RWPE2 (cell line): ENCODE results near the gene SSX7.

Experiments used
- ATAC-seq: fragments of 200-7000 bp; cut with Tn5 transposase; 3 replicates; pipeline ENCODE4 v1.9.1; 2021; ENCODE audit warnings: low read depth
- DNase-seq: peaks from one replicate; pipeline ENCODE4 v3.0.0-alpha.2; 2020; ENCODE audit warnings: low spot score
- H3K27ac ChIP-seq: fragments of 450-650 bp; 2 replicates; pipeline ENCODE4 v1.5.1; 2017; ENCODE audit warnings: mild to moderate bottlenecking; ENCODE audit not compliant: poor library complexity, severe bottlenecking
- H3K27me3 ChIP-seq: fragments of 250-450 bp; sonication (Bioruptor Pico); 2 replicates; pipeline ENCODE4 v1.5.1; 2021; ENCODE audit warnings: mild to moderate bottlenecking, moderate library complexity; ENCODE audit not compliant: insufficient read depth, poor library complexity, severe bottlenecking
- H3K36me3 ChIP-seq: fragments of 250-450 bp; sonication (Bioruptor Pico); 2 replicates; pipeline ENCODE4 v1.5.1; 2020; ENCODE audit warnings: low read depth, mild to moderate bottlenecking, moderate library complexity
- H3K4me1 ChIP-seq: fragments of 250-450 bp; sonication (Bioruptor Pico); 2 replicates; pipeline ENCODE4 v1.5.1; 2021; ENCODE audit warnings: mild to moderate bottlenecking, moderate library complexity; ENCODE audit not compliant: insufficient read depth, poor library complexity, severe bottlenecking
- H3K4me3 ChIP-seq: fragments of 250-450 bp; sonication (Bioruptor Pico); 2 replicates; pipeline ENCODE4 v1.5.1; 2021; ENCODE audit warnings: mild to moderate bottlenecking, moderate library complexity; ENCODE audit not compliant: severe bottlenecking
- H3K9me3 ChIP-seq: fragments of 250-450 bp; sonication (Bioruptor Pico); 2 replicates; pipeline ENCODE4 v1.5.1; 2021; ENCODE audit warnings: mild to moderate bottlenecking, moderate library complexity; ENCODE audit not compliant: severe bottlenecking
- CTCF ChIP-seq: fragments of 450-650 bp; IDR thresholded peaks from one replicate; pipeline ENCODE4 v1.5.1; 2017; ENCODE audit warnings: mild to moderate bottlenecking, moderate library complexity; ENCODE audit not compliant: poor library complexity, severe bottlenecking

SSX7 gene

DNA sequence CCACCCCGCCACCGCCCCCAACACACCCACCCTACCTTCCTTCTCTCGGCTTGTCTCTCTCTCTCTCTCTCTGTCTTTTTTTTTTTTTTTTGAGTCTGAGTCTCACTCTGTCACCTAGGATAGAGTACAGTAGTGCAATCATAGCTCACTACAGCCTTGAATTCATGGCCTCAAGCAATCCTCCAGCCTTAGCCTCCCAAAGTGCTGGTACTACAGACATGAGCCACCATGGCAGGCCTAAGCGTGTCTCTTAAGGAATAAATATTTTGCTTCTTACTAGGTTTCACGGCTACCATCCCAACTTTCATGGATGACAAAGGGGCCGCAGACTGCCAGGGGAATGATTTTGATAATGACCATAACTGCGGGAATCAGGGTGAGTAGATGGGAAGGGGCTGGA, 55.8 kb downstream of the SSX7 start:
- TF ChIP-seq CTCF = no peak
- no peaks in the 10 kb centered on the region for H3K27me3 ChIP-seq
- H3K4me3 ChIP-seq = no peak overlapping the region
- H3K4me1 ChIP-seq = no peaks in the 10 kb centered on the region
- DNase-seq (no peak), ATAC-seq (no peak)
- H3K36me3 ChIP-seq = no peaks in the 10 kb centered on the region
- no peaks in the 10 kb centered on the region for H3K9me3 ChIP-seq
- H3K27ac ChIP-seq = no peak overlapping the region

DNA sequence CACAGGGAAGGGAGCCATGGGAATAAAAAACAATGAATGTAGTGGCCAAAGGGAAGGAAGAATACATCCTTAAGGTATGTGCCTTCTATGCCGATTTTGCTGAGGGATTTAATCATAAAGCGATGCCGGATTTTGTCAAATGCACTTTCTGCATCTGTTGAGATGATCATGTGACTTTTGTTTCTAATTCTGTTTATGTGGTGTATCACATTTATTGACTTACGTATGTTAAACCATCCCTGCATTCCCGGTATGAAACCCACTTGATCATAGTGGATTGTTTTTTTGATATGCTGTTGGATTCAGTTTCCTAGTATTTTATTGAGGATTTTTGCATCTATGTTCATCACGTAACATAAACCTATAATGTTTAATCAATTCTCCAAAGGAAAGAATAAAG, 60.0 kb downstream of the SSX7 start:
- TF ChIP-seq CTCF = no peak
- no peaks in the 10 kb centered on the region for H3K36me3 ChIP-seq

More for the DNA sequence above, 60.0 kb downstream of the SSX7 start:
- no peak for DNase-seq
- ATAC-seq = no peak
- no peaks in the 10 kb centered on the region for H3K9me3 ChIP-seq
- H3K27me3 ChIP-seq = no peaks in the 10 kb centered on the region
- no peaks in the 10 kb centered on the region for H3K4me1 ChIP-seq
- no peak overlapping the region for H3K27ac ChIP-seq
- H3K4me3 ChIP-seq = no peak overlapping the region
